ENCODE data around the gene DOP1A. TPM values are rescaled to one million over a fixed set of nuclear protein-coding genes. Genes with fewer than 3 reads are reported as not detected.

DOP1A gene
- total RNA-seq, 1 donor = 44.0 TPM

GRCh38 chr6:83138118-83138722 lies 70.7 kb downstream of the DOP1A start:
- H3K4me3 ChIP-seq (ENCODE audit: low read depth, low read length) = no peak overlapping the region
- no peak for TF ChIP-seq CTCF (IDR thresholded peaks at IDR 0.05; ENCODE audit: insufficient read depth, low read depth, low read length)
- peak; percentile 63 for DNase-seq (ENCODE audit: low read depth)

GRCh38 chr6:83138758-83139157 lies 71.3 kb downstream of the DOP1A start:
- no peak for DNase-seq (ENCODE audit: low read depth)
- TF ChIP-seq CTCF (IDR thresholded peaks at IDR 0.05; ENCODE audit: insufficient read depth, low read depth, low read length) = no peak
- H3K4me3 ChIP-seq (ENCODE audit: low read depth, low read length) = no peak overlapping the region

- TF ChIP-seq CTCF (IDR thresholded peaks at IDR 0.05; ENCODE audit: insufficient read depth, low read depth, low read length) = no peak
These were observed 83.6 kb downstream of the DOP1A start for GRCh38 chr6:83151114-83151513.

GRCh38 chr6:83152913-83153312 lies 85.4 kb downstream of the DOP1A start:
- TF ChIP-seq CTCF (IDR thresholded peaks at IDR 0.05; ENCODE audit: insufficient read depth, low read depth, low read length) = no peak
- no peak for DNase-seq (ENCODE audit: low read depth)
- no peak overlapping the region for H3K4me3 ChIP-seq (ENCODE audit: low read depth, low read length)

More at GRCh38 chr6:83151114-83151513, 83.6 kb downstream of the DOP1A start:
- DNase-seq (ENCODE audit: low read depth) = peak; percentile 48
- no peak overlapping the region for H3K4me3 ChIP-seq (ENCODE audit: low read depth, low read length)

GRCh38 chr6:83153883-83154521 lies 86.5 kb downstream of the DOP1A start:
- no peak for TF ChIP-seq CTCF (IDR thresholded peaks at IDR 0.05; ENCODE audit: insufficient read depth, low read depth, low read length)
- no peak for DNase-seq (ENCODE audit: low read depth)
- H3K4me3 ChIP-seq (ENCODE audit: low read depth, low read length) = no peak overlapping the region

- no peak for DNase-seq (ENCODE audit: low read depth)
- no peak for TF ChIP-seq CTCF (IDR thresholded peaks at IDR 0.05; ENCODE audit: insufficient read depth, low read depth, low read length)
These were observed 88.3 kb downstream of the DOP1A start for GRCh38 chr6:83155794-83156193.

More at GRCh38 chr6:83155794-83156193, 88.3 kb downstream of the DOP1A start:
- no peak overlapping the region for H3K4me3 ChIP-seq (ENCODE audit: low read depth, low read length)
